ENCODE data around the gene RAPGEF6.

DNA sequence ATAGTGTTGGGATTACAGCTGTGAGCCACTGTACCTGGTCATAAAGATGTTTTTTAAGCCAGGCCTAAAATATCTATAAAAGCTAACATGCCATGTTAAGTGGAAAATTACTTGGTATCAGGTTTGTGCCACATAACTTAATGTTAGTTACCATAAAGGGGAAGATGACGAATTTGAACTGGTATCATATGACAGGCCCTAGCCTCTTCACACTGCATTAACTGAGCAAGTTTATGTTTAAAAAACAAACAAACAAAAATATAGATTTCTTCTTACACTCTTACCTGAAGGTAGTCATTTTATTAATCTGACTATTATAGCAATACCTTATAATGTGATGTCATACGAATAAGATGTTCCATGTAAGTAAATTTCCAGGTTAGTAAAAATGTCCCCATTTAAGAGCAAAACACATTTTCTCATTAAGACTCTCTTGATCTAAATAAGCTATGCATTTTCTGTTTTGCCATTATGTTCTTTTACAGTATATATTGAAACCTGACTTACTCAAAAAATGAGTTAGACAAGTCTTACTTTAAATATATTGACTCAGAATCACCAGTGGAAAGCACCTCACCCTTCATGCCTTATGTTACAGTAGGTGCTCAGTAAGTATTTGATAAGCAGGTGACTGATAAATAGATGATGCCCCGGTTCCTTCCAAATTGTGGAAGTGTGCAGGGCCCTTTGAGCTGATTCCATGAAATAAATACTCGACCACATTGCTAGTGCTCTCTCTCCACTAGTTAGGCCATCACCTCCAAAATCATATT is 245.7 kb downstream of the RAPGEF6 start:
- TF ChIP-seq POLR2AphosphoS5 (IDR thresholded peaks at IDR 0.05; ENCODE audit: low read depth, low read length), result no peak
- no peak for TF ChIP-seq CTCF (IDR thresholded peaks at IDR 0.05)
- TF ChIP-seq REST (IDR thresholded peaks at IDR 0.05; ENCODE audit: insufficient read depth in 1 of 2, low read depth in 2 of 2, low read length in 1 of 2), result no peak
